ENCODE measurements around the gene WDR5. TPM values are rescaled to one million over a fixed set of nuclear protein-coding genes. Genes with fewer than 3 reads are reported as not detected.

Gene WDR5
- total and polyA plus RNA-seq, 9 donors = 25.1 to 60.2 (median 47.2) TPM

DNA sequence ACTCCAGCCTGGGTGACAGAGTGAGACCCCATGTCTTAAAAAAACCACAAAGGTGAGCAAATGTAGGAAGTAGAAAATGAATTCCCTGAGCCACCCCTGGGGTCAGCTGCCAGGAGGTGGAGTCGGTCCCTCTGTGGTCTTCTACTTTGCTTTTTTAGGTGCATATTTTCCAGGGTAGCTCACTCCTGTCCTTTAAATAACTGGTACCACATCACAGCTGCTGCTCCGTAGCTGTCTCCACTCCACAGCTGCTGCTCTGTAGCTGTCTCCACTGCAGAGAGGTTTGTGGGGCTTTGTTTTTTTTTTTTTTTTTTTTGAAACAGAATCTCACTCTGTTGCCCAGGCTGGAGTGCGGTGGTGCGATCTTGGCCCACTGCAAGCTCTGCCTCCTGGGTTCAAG, 8.9 kb downstream of the WDR5 start:
- Histone ChIP-seq H3K9me3 (replicated peaks; ENCODE audit: control insufficient read depth, low read depth, low read length) (no peaks in the 10 kb centered on the region), H3K27me3 (ENCODE audit: control insufficient read depth, insufficient read depth, low read length) (no peaks in the 10 kb centered on the region), H3K4me1 (ENCODE audit: control insufficient read depth, insufficient read depth, low read length) (peaks cover 17% of the 10 kb centered on the region), H3K4me3 (ENCODE audit: low read length) (no peak overlapping the region), H3K27ac (ENCODE audit: low read length) (peak overlapping the region; percentile 40), H3K36me3 (ENCODE audit: control insufficient read depth, insufficient read depth, low read length) (peaks cover 83% of the 10 kb centered on the region)
- peak; percentile 33 for DNase-seq
- WGBS (ENCODE audit: insufficient coverage) = no CpG with 5 or more reads among the region's 4 CpGs

DNA sequence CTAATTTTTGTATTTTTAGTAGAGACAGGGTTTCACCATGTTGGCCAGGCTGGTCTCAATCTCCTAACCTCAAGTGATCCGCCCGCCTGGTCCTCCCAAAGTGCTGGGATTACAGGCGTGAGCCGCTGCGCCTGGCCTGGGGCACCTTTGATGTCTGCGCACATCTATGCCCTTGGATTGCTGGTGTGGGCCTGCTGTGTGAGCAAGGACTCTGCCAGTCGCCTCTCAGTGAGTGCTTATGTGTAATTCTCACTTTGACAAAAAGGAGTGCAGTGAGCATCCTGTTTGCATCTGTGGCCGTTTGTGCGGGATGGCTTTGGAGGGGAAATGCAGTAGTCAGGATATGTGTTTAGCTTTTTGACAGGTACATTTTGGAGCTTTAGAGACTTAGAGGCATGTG, 9.4 kb downstream of the WDR5 start:
- WGBS (ENCODE audit: insufficient coverage) = 92% methylated on average over 7 of the region's 9 CpGs
- no peak for DNase-seq
- Histone ChIP-seq H3K36me3 (ENCODE audit: control insufficient read depth, insufficient read depth, low read length) (peaks cover 83% of the 10 kb centered on the region), H3K27ac (ENCODE audit: low read length) (no peak overlapping the region), H3K4me3 (ENCODE audit: low read length) (no peak overlapping the region), H3K9me3 (replicated peaks; ENCODE audit: control insufficient read depth, low read depth, low read length) (no peaks in the 10 kb centered on the region), H3K27me3 (ENCODE audit: control insufficient read depth, insufficient read depth, low read length) (no peaks in the 10 kb centered on the region), H3K4me1 (ENCODE audit: control insufficient read depth, insufficient read depth, low read length) (peaks cover 13% of the 10 kb centered on the region)

- H3K4me3 ChIP-seq (ENCODE audit: low read length) = no peak overlapping the region
- H3K27ac ChIP-seq (ENCODE audit: low read length) = no peak overlapping the region
- 74% methylated on average over 5 of the region's 8 CpGs for WGBS (ENCODE audit: insufficient coverage)
- no peak for DNase-seq
- peaks cover 12% of the 10 kb centered on the region for H3K4me1 ChIP-seq (ENCODE audit: control insufficient read depth, insufficient read depth, low read length)
- no peaks in the 10 kb centered on the region for H3K27me3 ChIP-seq (ENCODE audit: control insufficient read depth, insufficient read depth, low read length)
- H3K9me3 ChIP-seq (replicated peaks; ENCODE audit: control insufficient read depth, low read depth, low read length) = no peaks in the 10 kb centered on the region
- H3K36me3 ChIP-seq (ENCODE audit: control insufficient read depth, insufficient read depth, low read length) = peaks cover 85% of the 10 kb centered on the region
Observed at GRCh38 chr9:134146774-134147493, 11.1 kb downstream of the WDR5 start.

DNA sequence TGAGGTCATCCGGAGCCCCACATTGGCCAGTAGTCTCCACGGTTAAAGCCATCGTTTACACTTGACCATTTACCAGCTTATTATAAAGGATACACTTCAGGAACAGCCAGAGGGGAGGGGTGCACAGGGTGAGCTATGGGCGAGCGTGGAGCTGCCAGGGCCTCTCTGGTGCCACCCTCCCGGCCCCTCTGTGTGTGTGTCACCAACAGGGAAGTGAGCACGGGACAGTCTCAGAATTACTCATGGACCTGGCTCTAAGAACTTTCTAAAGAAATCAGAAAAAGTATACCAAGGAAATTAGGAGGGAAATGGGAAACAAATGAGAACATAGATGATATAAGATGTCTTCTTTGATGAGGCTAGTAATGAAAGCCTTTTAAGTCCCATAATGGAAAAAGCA, 13.5 kb downstream of the WDR5 start:
- H3K9me3 ChIP-seq (replicated peaks; ENCODE audit: control insufficient read depth, low read depth, low read length) = no peaks in the 10 kb centered on the region
- no peak overlapping the region for H3K27ac ChIP-seq (ENCODE audit: low read length)
- no peak for DNase-seq
- H3K27me3 ChIP-seq (ENCODE audit: control insufficient read depth, insufficient read depth, low read length) = no peaks in the 10 kb centered on the region
- peaks cover 9% of the 10 kb centered on the region for H3K4me1 ChIP-seq (ENCODE audit: control insufficient read depth, insufficient read depth, low read length)
- H3K4me3 ChIP-seq (ENCODE audit: low read length) = no peak overlapping the region
- peaks cover 86% of the 10 kb centered on the region for H3K36me3 ChIP-seq (ENCODE audit: control insufficient read depth, insufficient read depth, low read length)
- WGBS (ENCODE audit: insufficient coverage) = no CpG with 5 or more reads among the region's 7 CpGs

DNA sequence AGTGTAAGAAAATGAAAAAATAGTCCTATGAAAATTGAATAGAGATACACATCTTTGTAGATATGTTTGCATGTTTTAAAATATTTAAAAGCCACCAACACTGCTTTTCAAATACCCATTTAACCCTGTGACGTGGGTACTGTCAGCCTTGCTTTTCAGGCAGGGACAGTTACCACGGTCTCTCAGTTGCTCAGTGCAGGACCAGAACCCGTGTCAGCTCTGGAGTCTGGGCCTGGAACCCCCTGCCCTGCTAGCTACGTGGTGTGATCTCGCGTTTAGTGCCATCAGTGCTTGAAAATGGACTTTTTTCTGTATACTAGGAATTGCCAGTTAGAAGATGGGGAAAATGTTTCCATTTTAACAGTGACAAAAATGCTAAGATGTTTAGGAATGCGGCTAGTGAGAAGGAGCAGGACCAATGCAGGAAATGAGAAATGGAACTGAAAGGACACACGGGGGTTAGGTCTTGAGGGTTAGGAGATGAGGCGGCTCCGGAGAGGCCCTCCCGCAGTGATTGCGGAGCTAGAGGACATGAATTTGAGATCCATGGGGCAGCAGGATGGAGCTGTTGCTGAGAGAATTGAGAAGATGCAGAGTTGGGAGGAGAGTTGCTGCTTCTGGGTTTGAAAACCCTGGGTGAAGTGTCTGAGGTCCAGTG, 14.8 kb downstream of the WDR5 start:
- Histone ChIP-seq H3K27me3 (ENCODE audit: control insufficient read depth, insufficient read depth, low read length) (no peaks in the 10 kb centered on the region), H3K9me3 (replicated peaks; ENCODE audit: control insufficient read depth, low read depth, low read length) (no peaks in the 10 kb centered on the region), H3K4me3 (ENCODE audit: low read length) (no peak overlapping the region), H3K27ac (ENCODE audit: low read length) (no peak overlapping the region), H3K36me3 (ENCODE audit: control insufficient read depth, insufficient read depth, low read length) (peaks cover 89% of the 10 kb centered on the region), H3K4me1 (ENCODE audit: control insufficient read depth, insufficient read depth, low read length) (no peaks in the 10 kb centered on the region)
- DNase-seq = no peak
- WGBS (ENCODE audit: insufficient coverage) = 73% methylated on average over 12 of the region's 12 CpGs

- Histone ChIP-seq H3K4me3 (ENCODE audit: low read length) (no peak overlapping the region), H3K27me3 (ENCODE audit: control insufficient read depth, insufficient read depth, low read length) (no peaks in the 10 kb centered on the region), H3K36me3 (ENCODE audit: control insufficient read depth, insufficient read depth, low read length) (peaks cover 94% of the 10 kb centered on the region), H3K27ac (ENCODE audit: low read length) (no peak overlapping the region), H3K9me3 (replicated peaks; ENCODE audit: control insufficient read depth, low read depth, low read length) (no peaks in the 10 kb centered on the region), H3K4me1 (ENCODE audit: control insufficient read depth, insufficient read depth, low read length) (no peaks in the 10 kb centered on the region)
- no peak for DNase-seq
- WGBS (ENCODE audit: insufficient coverage) = 73% methylated on average over 12 of the region's 14 CpGs
Observed at GRCh38 chr9:134152022-134152448, 16.2 kb downstream of the WDR5 start.

GRCh38 chr9:134152488-134152887, 16.6 kb downstream of the WDR5 start:
- Histone ChIP-seq H3K9me3 (replicated peaks; ENCODE audit: control insufficient read depth, low read depth, low read length) (no peaks in the 10 kb centered on the region), H3K27ac (ENCODE audit: low read length) (no peak overlapping the region), H3K4me1 (ENCODE audit: control insufficient read depth, insufficient read depth, low read length) (no peaks in the 10 kb centered on the region), H3K36me3 (ENCODE audit: control insufficient read depth, insufficient read depth, low read length) (peaks cover 94% of the 10 kb centered on the region), H3K27me3 (ENCODE audit: control insufficient read depth, insufficient read depth, low read length) (no peaks in the 10 kb centered on the region), H3K4me3 (ENCODE audit: low read length) (no peak overlapping the region)
- WGBS (ENCODE audit: insufficient coverage) = 91% methylated on average over 10 of the region's 11 CpGs
- DNase-seq = no peak

- no peak overlapping the region for H3K4me3 ChIP-seq (ENCODE audit: low read length)
- DNase-seq = no peak
- H3K27ac ChIP-seq (ENCODE audit: low read length) = no peak overlapping the region
- H3K9me3 ChIP-seq (replicated peaks; ENCODE audit: control insufficient read depth, low read depth, low read length) = no peaks in the 10 kb centered on the region
- WGBS (ENCODE audit: insufficient coverage) = 95% methylated on average over 14 of the region's 23 CpGs
- no peaks in the 10 kb centered on the region for H3K4me1 ChIP-seq (ENCODE audit: control insufficient read depth, insufficient read depth, low read length)
- H3K27me3 ChIP-seq (ENCODE audit: control insufficient read depth, insufficient read depth, low read length) = no peaks in the 10 kb centered on the region
- H3K36me3 ChIP-seq (ENCODE audit: control insufficient read depth, insufficient read depth, low read length) = peaks cover 99% of the 10 kb centered on the region
Observed at GRCh38 chr9:134153450-134153849, 17.6 kb downstream of the WDR5 start.

- Histone ChIP-seq H3K4me3 (ENCODE audit: low read length) (no peak overlapping the region), H3K4me1 (ENCODE audit: control insufficient read depth, insufficient read depth, low read length) (no peaks in the 10 kb centered on the region), H3K27ac (ENCODE audit: low read length) (no peak overlapping the region), H3K36me3 (ENCODE audit: control insufficient read depth, insufficient read depth, low read length) (peaks cover 99% of the 10 kb centered on the region), H3K27me3 (ENCODE audit: control insufficient read depth, insufficient read depth, low read length) (no peaks in the 10 kb centered on the region), H3K9me3 (replicated peaks; ENCODE audit: control insufficient read depth, low read depth, low read length) (no peaks in the 10 kb centered on the region)
- 94% methylated on average over 25 of the region's 27 CpGs for WGBS (ENCODE audit: insufficient coverage)
- DNase-seq = no peak
Observed at GRCh38 chr9:134154262-134154701, 18.4 kb downstream of the WDR5 start.

DNA sequence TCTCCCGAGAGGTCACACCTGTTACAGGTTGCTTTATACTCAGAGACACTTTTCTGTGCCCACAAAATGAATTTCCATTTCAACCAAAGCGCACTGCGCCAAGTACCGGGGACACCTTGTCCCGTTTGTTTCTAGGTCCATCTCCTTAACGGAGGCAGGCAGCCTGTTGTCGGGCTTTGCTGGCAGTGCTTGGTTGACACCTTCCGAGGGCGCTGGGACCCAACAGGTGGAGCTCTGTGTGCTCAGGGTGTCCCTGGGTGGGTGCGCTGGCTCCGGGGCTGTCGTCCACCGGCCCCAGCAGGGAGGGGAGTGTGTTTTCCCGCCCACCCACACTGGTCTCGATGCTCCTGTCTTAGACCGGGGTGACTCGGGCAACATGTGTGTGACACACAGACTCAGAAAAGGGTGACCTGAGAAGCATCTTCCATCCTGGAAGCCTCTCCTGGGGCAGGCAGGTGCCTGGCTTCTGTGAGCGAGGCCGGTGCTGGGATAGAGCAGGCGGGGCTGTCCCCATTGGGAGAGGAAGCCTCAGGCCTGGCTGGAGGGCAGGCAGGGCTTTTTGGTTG, 20.0 kb downstream of the WDR5 start:
- Histone ChIP-seq H3K4me1 (ENCODE audit: control insufficient read depth, insufficient read depth, low read length) (no peaks in the 10 kb centered on the region), H3K36me3 (ENCODE audit: control insufficient read depth, insufficient read depth, low read length) (peaks cover 87% of the 10 kb centered on the region), H3K4me3 (ENCODE audit: low read length) (no peak overlapping the region), H3K27me3 (ENCODE audit: control insufficient read depth, insufficient read depth, low read length) (no peaks in the 10 kb centered on the region), H3K9me3 (replicated peaks; ENCODE audit: control insufficient read depth, low read depth, low read length) (no peaks in the 10 kb centered on the region), H3K27ac (ENCODE audit: low read length) (no peak overlapping the region)
- no peak for DNase-seq
- 94% methylated on average over 20 of the region's 20 CpGs for WGBS (ENCODE audit: insufficient coverage)

Measured in muscle of leg (tissue), 11 donors.